HCT116 (cell line): ENCODE measurements around the gene LPAR3. TPM values are rescaled to one million over a fixed set of nuclear protein-coding genes. Genes with fewer than 3 reads are reported as not detected.

Experiments used
- ATAC-seq: fragments of 200-7000 bp; cut with Tn5 transposase; 2 replicates; pipeline ENCODE4 v1.9.1; 2020; ENCODE audit warnings: mild to moderate bottlenecking, moderate library complexity
- BruUV-seq: library from RNA; stranded (reverse); fragments of 400-500 nt; replicated peaks from 2 replicates; lab custom pipeline; 2021; lab: Mats Ljungman, UMichigan
- CTCF ChIA-PET: fragments of 300-600 bp; sonication (Branson Sonifier 250); formaldehyde crosslinking; loops from one replicate; lab custom pipeline; 2021; ENCODE audit warnings: antibody characterized with exemption; lab: Charles Lee
- POLR2A ChIA-PET: fragments of 300-600, 350-600 bp; sonication (Branson Sonifier 250); formaldehyde crosslinking; loops from one replicate; lab custom pipeline; 2021; ENCODE audit warnings: antibody characterized with exemption; lab: Charles Lee
- RAD21 ChIA-PET, 2 experiments: fragments of 300-600 bp; sonication (Branson Sonifier 250); formaldehyde crosslinking; loops; one replicate each; lab custom pipeline; 2023; ENCODE audit warnings: low total read pairs in 2 of 2; ENCODE audit not compliant: uncharacterized antibody in 2 of 2, unreplicated experiment in 2 of 2, low non-redundant PET in 1 of 2; lab: Charles Lee
- DNase-seq: peaks from one replicate; pipeline ENCODE4 v3.0.0-alpha.2; 2010; ENCODE audit warnings: low read depth, low spot score
- H2AFZ ChIP-seq: fragments of 200-600 bp; shearing (Covaris generic), sonication (generic); 2 replicates; pipeline ENCODE4 v1.6.1; 2017; ENCODE audit warnings: low read depth, mixed run types, mixed read lengths, antibody characterized with exemption, low read length; ENCODE audit not compliant: poor library complexity, severe bottlenecking
- H3K27ac ChIP-seq: 2 replicates; pipeline ENCODE4 v1.5.1; 2012; ENCODE audit warnings: low read depth, low read length
- H3K27me3 ChIP-seq: fragments of 200-600 bp; sonication (generic); 2 replicates; pipeline ENCODE4 v1.6.1; 2016; ENCODE audit warnings: mixed run types, low read length, mixed read lengths; ENCODE audit not compliant: insufficient read depth
- H3K36me3 ChIP-seq, 2 experiments: fragments of 200-500 bp in 1 of 2; fragments of 200-600 bp in 1 of 2; sonication (Bioruptor generic) in 1 of 2; sonication (generic) in 1 of 2; 2 replicates each; pipeline versions ENCODE4 v1.5.1 to v1.6.1; 2014 to 2016; ENCODE audit warnings: low read length in 2 of 2, inconsistent platforms in 1 of 2, mixed read lengths in 1 of 2, mixed run types in 1 of 2; ENCODE audit not compliant: insufficient read depth in 2 of 2, control insufficient read depth in 1 of 2
- H3K4me1 ChIP-seq, 2 experiments: fragments of 200-600 bp in 1 of 2; sonication (generic) in 1 of 2; 2 replicates each; pipeline versions ENCODE4 v1.5.1 to v1.6.1; 2012 to 2017; ENCODE audit warnings: low read length in 2 of 2, inconsistent platforms in 1 of 2, mild to moderate bottlenecking in 1 of 2, mixed read lengths in 1 of 2, mixed run types in 1 of 2, moderate library complexity in 1 of 2; ENCODE audit not compliant: insufficient read depth in 2 of 2, control insufficient read depth in 1 of 2
- H3K4me2 ChIP-seq: fragments of 200-600 bp; sonication (generic); 2 replicates; pipeline ENCODE4 v1.6.1; 2017; ENCODE audit warnings: mixed run types, low read length, mixed read lengths
- H3K4me3 ChIP-seq, 2 experiments: fragments of 200-600 bp in 1 of 2; sonication (generic) in 1 of 2; replicated peaks in 1 of 2; 2 replicates each; pipeline ENCODE4 v1.5.1; 2011 to 2016; ENCODE audit warnings: low read length in 2 of 2, control low read depth in 1 of 2, low read depth in 1 of 2, mild to moderate bottlenecking in 1 of 2, mixed read lengths in 1 of 2, mixed run types in 1 of 2
- H3K79me2 ChIP-seq: fragments of 200-600 bp; sonication (generic); 2 replicates; pipeline ENCODE4 v1.6.1; 2017; ENCODE audit warnings: mild to moderate bottlenecking, mixed run types, low read length, moderate library complexity, mixed read lengths; ENCODE audit not compliant: insufficient read depth
- H3K9ac ChIP-seq: fragments of 200-600 bp; sonication (generic); 2 replicates; pipeline ENCODE4 v1.6.1; 2016; ENCODE audit warnings: low read length, mixed read lengths
- H3K9me2 ChIP-seq: fragments of 200-600 bp; sonication (generic), shearing (Covaris generic); 2 replicates; pipeline ENCODE4 v1.6.1; 2017; ENCODE audit warnings: mixed run types, mild to moderate bottlenecking, moderate library complexity; ENCODE audit not compliant: insufficient read depth
- H3K9me3 ChIP-seq, 2 experiments: fragments of 200-500 bp in 1 of 2; fragments of 200-600 bp in 1 of 2; sonication (Bioruptor generic) in 1 of 2; sonication (generic) in 1 of 2; 2 replicates each; pipeline ENCODE4 v1.6.1; 2014 to 2017; ENCODE audit warnings: low read length in 2 of 2, mixed read lengths in 2 of 2, inconsistent platforms in 1 of 2, low read depth in 1 of 2, mild to moderate bottlenecking in 1 of 2, mixed run types in 1 of 2, moderate library complexity in 1 of 2; ENCODE audit not compliant: control insufficient read depth in 1 of 2, insufficient read depth in 1 of 2
- H4K20me1 ChIP-seq: fragments of 200-600 bp; sonication (generic), shearing (Covaris generic); 2 replicates; pipeline ENCODE4 v1.6.1; 2017; ENCODE audit warnings: mixed run types, mild to moderate bottlenecking, moderate library complexity; ENCODE audit not compliant: insufficient read depth
- CBX3 ChIP-seq: IDR thresholded peaks from 2 replicates; pipeline ENCODE4 v1.6.1; 2012; ENCODE audit warnings: low read depth
- CEBPB ChIP-seq: IDR thresholded peaks from 2 replicates; pipeline ENCODE4 v1.6.1; 2012; ENCODE audit warnings: low read depth
- JUND ChIP-seq: IDR thresholded peaks from 2 replicates; pipeline ENCODE4 v1.6.1; 2012
- MAX ChIP-seq: IDR thresholded peaks from 2 replicates; pipeline ENCODE4 v1.6.1; 2012
- RAD21 ChIP-seq: IDR thresholded peaks from 2 replicates; pipeline ENCODE4 v1.6.1; 2012; ENCODE audit warnings: low read depth, mild to moderate bottlenecking
- REST ChIP-seq: IDR thresholded peaks from 2 replicates; pipeline ENCODE4 v1.6.1; 2012; ENCODE audit warnings: low read depth
- SP1 ChIP-seq: IDR thresholded peaks from 2 replicates; pipeline ENCODE4 v1.6.1; 2012; ENCODE audit warnings: low read depth
- YY1 ChIP-seq: IDR thresholded peaks from 2 replicates; pipeline ENCODE4 v1.6.1; 2011; ENCODE audit warnings: low read length, low read depth, moderate library complexity, mild to moderate bottlenecking; ENCODE audit not compliant: insufficient replicate concordance; ENCODE audit errors: extremely low read depth
- ZBTB33 ChIP-seq: IDR thresholded peaks from 2 replicates; pipeline ENCODE4 v1.6.1; 2011; ENCODE audit warnings: mild to moderate bottlenecking, low read length, moderate library complexity; ENCODE audit not compliant: insufficient replicate concordance; ENCODE audit errors: extremely low read depth
- ZFX ChIP-seq: fragments of 450-650 bp; IDR thresholded peaks from 2 replicates; pipeline ENCODE4 v1.6.1; 2017
- ZNF274 ChIP-seq: fragments of 200-500 bp; sonication (Bioruptor generic); IDR thresholded peaks from 2 replicates; pipeline ENCODE4 v1.6.1; 2014; ENCODE audit warnings: mild to moderate bottlenecking, low read depth, low read length, inconsistent platforms
- intact Hi-C: fragments of 100-400 bp; cut with micrococcal nuclease; formaldehyde crosslinking; loops from 2 replicates; pipeline ENCODE4 v1.10.0; 2022
- total RNA-seq: library from RNA; stranded (reverse); gene quantifications from one replicate; pipeline ENCODE4 v1.2.1, GENCODE V29; 2021; ENCODE audit not compliant: unreplicated experiment

LPAR3 gene
- total RNA-seq, 1 experiment from 2014 or later = 27.2 TPM

GRCh38 chr1:84840346-84840745 is 52.7 kb downstream of the LPAR3 start:
- ChIA-PET POLR2A (no interaction called here), RAD21 (no interaction called here), CTCF (no interaction called here)
- H3K4me2 ChIP-seq = no peak overlapping the region
- H3K27ac ChIP-seq = no peak overlapping the region
- peaks cover 5 to 13% of the 10 kb centered on the region in 2 experiments; a peak in 3 of 4 replicates for H3K4me1 ChIP-seq
- no peaks in the 10 kb centered on the region for H3K9me3 ChIP-seq
- H2AFZ ChIP-seq = no peak overlapping the region
- DNase-seq (no peak), ATAC-seq (no peak)
- H3K9ac ChIP-seq = no peak overlapping the region
- H3K4me3 ChIP-seq = no peak overlapping the region
- H3K79me2 ChIP-seq = peaks cover 15% of the 10 kb centered on the region; the same call in 1 of the 2 replicates
- intact Hi-C loops = no loop called here
- no peaks in the 10 kb centered on the region for H4K20me1 ChIP-seq
- H3K27me3 ChIP-seq = no peaks in the 10 kb centered on the region
- no peak for TF ChIP-seq MAX
- no peak for TF ChIP-seq JUND
- no peak for TF ChIP-seq ZFX
- no peak for TF ChIP-seq ZNF274
- no peak for TF ChIP-seq CBX3
- no peak for TF ChIP-seq SP1
- no peak for TF ChIP-seq REST
- TF ChIP-seq CEBPB = no peak
- no peak for TF ChIP-seq RAD21
- no peak for TF ChIP-seq YY1
- no peak for TF ChIP-seq ZBTB33
- H3K9me2 ChIP-seq = no peaks in the 10 kb centered on the region
- no TSS peak for BruUV-seq
- no peaks in the 10 kb centered on the region for H3K36me3 ChIP-seq
